Natural killer cell (primary cell): ENCODE measurements around the gene NPLOC4. TPM values are rescaled to one million over a fixed set of nuclear protein-coding genes. Genes with fewer than 3 reads are reported as not detected.

ENCODE experiments used
- ATAC-seq, 3 donors: fragments of 150-1000 bp in 2 of 3; fragments of 200-7000 bp in 1 of 3; cut with Tn5 transposase; 1 replicate in 1 of 3; 2 replicates in 2 of 3; pipeline ENCODE4 v1.10.0; 2021; ENCODE audit warnings: mild to moderate bottlenecking in 2 of 3, moderate library complexity in 2 of 3
- DNase-seq, 2 donors: peaks; one replicate each; pipeline versions ENCODE4 v3.0.0 to v3.0.0-alpha.2; 2013 to 2021; ENCODE audit warnings: mixed read lengths in 1 of 2
- H3K27ac ChIP-seq: one replicate; pipeline ENCODE4 v1.5.1; 2013; ENCODE audit warnings: mild to moderate bottlenecking, low read length
- H3K27me3 ChIP-seq: one replicate; pipeline ENCODE4 v1.6.1; 2013; ENCODE audit warnings: low read length; ENCODE audit not compliant: control insufficient read depth, insufficient read depth
- H3K36me3 ChIP-seq: one replicate; pipeline ENCODE4 v1.6.1; 2013; ENCODE audit warnings: low read length; ENCODE audit not compliant: control insufficient read depth, insufficient read depth
- H3K4me1 ChIP-seq: one replicate; pipeline ENCODE4 v1.6.1; 2013; ENCODE audit warnings: low read length; ENCODE audit not compliant: control insufficient read depth, insufficient read depth
- H3K4me3 ChIP-seq: one replicate; pipeline ENCODE4 v1.5.1; 2013; ENCODE audit warnings: low read length
- H3K9me3 ChIP-seq: one replicate; pipeline ENCODE4 v1.6.1; 2013; ENCODE audit warnings: low read length; ENCODE audit not compliant: control insufficient read depth, insufficient read depth
- H3K27ac Mint-ChIP-seq, 2 donors: one replicate each; pipeline ENCODE4 v1.8.0; 2022; ENCODE audit warnings: mild to moderate bottlenecking in 2 of 2, mixed read lengths in 2 of 2, moderate library complexity in 1 of 2
- H3K27me3 Mint-ChIP-seq, 2 donors: one replicate each; pipeline ENCODE4 v1.8.0; 2022; ENCODE audit warnings: low read depth in 2 of 2, mixed read lengths in 2 of 2
- H3K36me3 Mint-ChIP-seq: one replicate; pipeline ENCODE4 v1.8.0; 2022; ENCODE audit warnings: mixed read lengths
- H3K4me1 Mint-ChIP-seq, 2 donors: one replicate each; pipeline ENCODE4 v1.8.0; 2022; ENCODE audit warnings: mixed read lengths in 2 of 2
- H3K4me3 Mint-ChIP-seq: one replicate; pipeline ENCODE4 v1.8.0; 2022; ENCODE audit warnings: mild to moderate bottlenecking, moderate library complexity, mixed read lengths
- H3K9me3 Mint-ChIP-seq, 2 donors: one replicate each; pipeline ENCODE4 v1.8.0; 2022; ENCODE audit warnings: mixed read lengths in 2 of 2
- CTCF ChIP-seq: fragments of 200-600 bp; IDR thresholded peaks from one replicate; pipeline ENCODE4 v1.8.0; 2022; ENCODE audit warnings: antibody characterized with exemption
- WGBS: methylation state at CpG from one replicate; pipeline ENCODE4 v1.1.7; 2013; ENCODE audit warnings: missing lambda C conversion rate; ENCODE audit not compliant: insufficient coverage; 5-methylcytosine and 5-hydroxymethylcytosine counted together
- intact Hi-C: fragments of 100-400 bp; cut with micrococcal nuclease; formaldehyde crosslinking; loops from one replicate; pipeline ENCODE4 v1.14.2; 2022
- total RNA-seq, 4 donors: library from RNA; stranded (reverse); fragments of 120-200 nt in 1 of 4; gene quantifications; one replicate each; pipeline versions ENCODE4 v1.2.3 to v1.2.4, GENCODE V29; 2013 to 2022

NPLOC4 gene
- total RNA-seq, 3 donors from 2014 or later (not counting 1 experiment from before 2014, with no cell fraction given), result 96.2 to 117 (median 99.1) TPM

- 68% methylated on average over 42 of the region's 42 CpGs for WGBS
- DNase-seq, result no peak
- ATAC-seq, result no peak
Measured at GRCh38 chr17:81527591-81528383, 109.1 kb downstream of the NPLOC4 start, which contains the start of gene FSCN2. Gene FSCN2 (plus strand): TSS chr17:81528377. CDS start chr17:81528532, 155 bp downstream.

GRCh38 chr17:81526662-81527571, 110.0 kb downstream of the NPLOC4 start:
- H3K27me3 ChIP-seq, result peaks cover 12% of the 10 kb centered on the region
- DNase-seq, result no peak

More at GRCh38 chr17:81527591-81528383, 109.1 kb downstream of the NPLOC4 start, which contains the start of gene FSCN2:
- intact Hi-C loops, result no loop called here
- Histone ChIP-seq H3K27ac (no peak within 1 kb of the TSS), H3K4me1 (peaks cover 4% of the 10 kb centered on the region), H3K36me3 (no peaks in the 10 kb centered on the region), H3K27me3 (peaks cover 12% of the 10 kb centered on the region), H3K4me3 (no peak within 1 kb of the TSS), H3K9me3 (no peaks in the 10 kb centered on the region)
- Mint-ChIP-seq H3K4me1 (no peaks in the 10 kb centered on the region), H3K27ac (no peak within 1 kb of the TSS), H3K36me3 (no peaks in the 10 kb centered on the region), H3K4me3 (no peak within 1 kb of the TSS), H3K27me3 (peaks cover 0 to 2% of the 10 kb centered on the region in 2 donors), H3K9me3 (no peaks in the 10 kb centered on the region)
- TF ChIP-seq CTCF, result no peak

GRCh38 chr17:81524865-81525159, 112.1 kb downstream of the NPLOC4 start:
- Mint-ChIP-seq H3K36me3 (no peaks in the 10 kb centered on the region), H3K4me1 (no peaks in the 10 kb centered on the region), H3K4me3 (no peak overlapping the region), H3K9me3 (no peaks in the 10 kb centered on the region), H3K27ac (no peak overlapping the region), H3K27me3 (peaks cover 0 to 2% of the 10 kb centered on the region in 2 donors)
- peaks cover 11% of the 10 kb centered on the region for H3K4me1 ChIP-seq
- no peak for ATAC-seq
- no peaks in the 10 kb centered on the region for H3K36me3 ChIP-seq
- H3K27me3 ChIP-seq, result peaks cover 12% of the 10 kb centered on the region
- no peak for TF ChIP-seq CTCF
- intact Hi-C loops, result no loop called here
- no peak overlapping the region for H3K27ac ChIP-seq
- WGBS, result 93% methylated on average over 8 of the region's 8 CpGs
- H3K4me3 ChIP-seq, result no peak overlapping the region
- DNase-seq, result no peak
- H3K9me3 ChIP-seq, result no peaks in the 10 kb centered on the region

More at GRCh38 chr17:81526662-81527571, 110.0 kb downstream of the NPLOC4 start:
- Histone ChIP-seq H3K4me3 (no peak overlapping the region), H3K27ac (no peak overlapping the region), H3K36me3 (no peaks in the 10 kb centered on the region), H3K4me1 (peaks cover 4% of the 10 kb centered on the region), H3K9me3 (no peaks in the 10 kb centered on the region)
- no peaks in the 10 kb centered on the region for H3K36me3 Mint-ChIP-seq
- H3K9me3 Mint-ChIP-seq, result no peaks in the 10 kb centered on the region
- peak in 1 of 3 donors; percentile 4 for ATAC-seq
- no peak for TF ChIP-seq CTCF
- H3K27ac Mint-ChIP-seq, result no peak overlapping the region
- H3K4me3 Mint-ChIP-seq, result no peak overlapping the region
- H3K4me1 Mint-ChIP-seq, result no peaks in the 10 kb centered on the region
- 91% methylated on average over 21 of the region's 21 CpGs for WGBS
- intact Hi-C loops, result no loop called here
- H3K27me3 Mint-ChIP-seq, result peaks cover 0 to 2% of the 10 kb centered on the region in 2 donors
